NT2/D1 (cell line): ENCODE results near the gene GAS6.

Experiments
- SUZ12 ChIP-seq: IDR thresholded peaks from 2 replicates; pipeline ENCODE4 v1.6.1; 2011; ENCODE audit not compliant: insufficient read length, insufficient read depth; ENCODE audit errors: extremely low read depth
- YY1 ChIP-seq: IDR thresholded peaks from 2 replicates; pipeline ENCODE4 v1.6.1; 2011; ENCODE audit not compliant: insufficient read length, insufficient read depth
- ZNF274 ChIP-seq: IDR thresholded peaks from 2 replicates; pipeline ENCODE4 v1.6.1; 2011; ENCODE audit warnings: mild to moderate bottlenecking, low read depth, low read length

GRCh38 chr13:113876346-113877148, 12.7 kb upstream of the GAS6 start:
- TF ChIP-seq SUZ12 (no peak), ZNF274 (no peak), YY1 (no peak)
